GM23338 (cell line): ENCODE data around the gene CHSY1. TPM values are rescaled to one million over a fixed set of nuclear protein-coding genes. Genes with fewer than 3 reads are reported as not detected.

ENCODE experiments used
- polyA plus RNA-seq: library from polyadenylated mRNA; unstranded; fragments of >200 nt; fragmentation: Nextera tagmentation; extraction: Ambion mirVana; gene quantifications from 2 replicates; pipeline ENCODE4 v1.2.1, GENCODE V29; 2016
- total RNA-seq: library from RNA; depleted of rRNA; stranded (reverse); fragments of >200 nt; shearing (Covaris generic); gene quantifications from 2 replicates; pipeline ENCODE4 v1.2.3, GENCODE V29; 2014
- TF ChIP-seq, protein P1 (sequence below): fragments of 250-450 bp; sonication (Bioruptor Pico); IDR thresholded peaks from 2 replicates; pipeline ENCODE4 v1.5.0; 2020; ENCODE audit warnings: mild to moderate bottlenecking, moderate library complexity
- TF ChIP-seq, protein P2 (sequence below), 2 experiments: fragments of 200-600 bp in 1 of 2; sonication (generic) in 1 of 2; conservative IDR thresholded peaks; 2 replicates each; pipeline versions ENCODE4 v1.5.1 to v1.6.1; 2016 to 2017; ENCODE audit warnings: antibody characterized with exemption in 2 of 2, low read depth in 2 of 2, mild to moderate bottlenecking in 2 of 2, moderate library complexity in 1 of 2
- TF ChIP-seq, protein P3 (sequence below): IDR thresholded peaks from one replicate; pipeline ENCODE4 v1.6.1; 2018; ENCODE audit warnings: antibody characterized with exemption; ENCODE audit not compliant: unreplicated experiment

The CHSY1 gene
- total and polyA plus RNA-seq, 2 experiments from 2014 or later: 9.8 to 47.7 TPM

DNA sequence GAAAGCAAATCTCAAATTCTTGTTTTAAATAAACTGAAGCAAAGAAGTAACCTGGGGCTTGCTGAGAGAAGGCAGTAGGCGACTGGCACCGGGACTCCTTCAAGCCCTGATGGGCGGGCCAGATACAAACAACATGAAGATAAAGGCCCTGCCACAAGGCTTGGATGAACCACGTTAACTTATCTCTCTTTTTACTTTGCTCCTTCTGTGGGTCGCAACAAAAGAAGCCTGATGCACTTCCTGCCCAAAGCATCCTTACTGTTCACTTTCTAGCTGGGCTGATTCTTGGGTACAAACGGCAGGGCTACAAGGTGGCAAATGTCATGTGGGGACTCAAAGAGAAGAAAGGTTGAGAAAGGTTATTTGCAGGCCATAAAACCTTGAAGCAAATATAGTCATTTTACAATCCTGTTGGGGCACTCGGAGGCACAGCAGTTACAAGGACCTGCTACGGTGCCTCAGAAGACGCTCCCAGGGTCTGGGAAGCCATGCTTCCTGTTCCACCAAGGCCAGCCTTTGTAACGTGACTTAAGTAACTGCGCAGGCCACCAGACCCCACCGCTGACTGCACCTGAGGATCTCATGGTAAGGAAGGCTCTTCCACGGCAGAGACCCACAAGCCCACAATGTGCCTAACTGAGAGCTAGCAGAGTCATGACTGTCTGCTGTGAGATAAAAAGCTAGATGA is 71.1 kb downstream of the CHSY1 start (continued):
- TF ChIP-seq, protein P1, sequence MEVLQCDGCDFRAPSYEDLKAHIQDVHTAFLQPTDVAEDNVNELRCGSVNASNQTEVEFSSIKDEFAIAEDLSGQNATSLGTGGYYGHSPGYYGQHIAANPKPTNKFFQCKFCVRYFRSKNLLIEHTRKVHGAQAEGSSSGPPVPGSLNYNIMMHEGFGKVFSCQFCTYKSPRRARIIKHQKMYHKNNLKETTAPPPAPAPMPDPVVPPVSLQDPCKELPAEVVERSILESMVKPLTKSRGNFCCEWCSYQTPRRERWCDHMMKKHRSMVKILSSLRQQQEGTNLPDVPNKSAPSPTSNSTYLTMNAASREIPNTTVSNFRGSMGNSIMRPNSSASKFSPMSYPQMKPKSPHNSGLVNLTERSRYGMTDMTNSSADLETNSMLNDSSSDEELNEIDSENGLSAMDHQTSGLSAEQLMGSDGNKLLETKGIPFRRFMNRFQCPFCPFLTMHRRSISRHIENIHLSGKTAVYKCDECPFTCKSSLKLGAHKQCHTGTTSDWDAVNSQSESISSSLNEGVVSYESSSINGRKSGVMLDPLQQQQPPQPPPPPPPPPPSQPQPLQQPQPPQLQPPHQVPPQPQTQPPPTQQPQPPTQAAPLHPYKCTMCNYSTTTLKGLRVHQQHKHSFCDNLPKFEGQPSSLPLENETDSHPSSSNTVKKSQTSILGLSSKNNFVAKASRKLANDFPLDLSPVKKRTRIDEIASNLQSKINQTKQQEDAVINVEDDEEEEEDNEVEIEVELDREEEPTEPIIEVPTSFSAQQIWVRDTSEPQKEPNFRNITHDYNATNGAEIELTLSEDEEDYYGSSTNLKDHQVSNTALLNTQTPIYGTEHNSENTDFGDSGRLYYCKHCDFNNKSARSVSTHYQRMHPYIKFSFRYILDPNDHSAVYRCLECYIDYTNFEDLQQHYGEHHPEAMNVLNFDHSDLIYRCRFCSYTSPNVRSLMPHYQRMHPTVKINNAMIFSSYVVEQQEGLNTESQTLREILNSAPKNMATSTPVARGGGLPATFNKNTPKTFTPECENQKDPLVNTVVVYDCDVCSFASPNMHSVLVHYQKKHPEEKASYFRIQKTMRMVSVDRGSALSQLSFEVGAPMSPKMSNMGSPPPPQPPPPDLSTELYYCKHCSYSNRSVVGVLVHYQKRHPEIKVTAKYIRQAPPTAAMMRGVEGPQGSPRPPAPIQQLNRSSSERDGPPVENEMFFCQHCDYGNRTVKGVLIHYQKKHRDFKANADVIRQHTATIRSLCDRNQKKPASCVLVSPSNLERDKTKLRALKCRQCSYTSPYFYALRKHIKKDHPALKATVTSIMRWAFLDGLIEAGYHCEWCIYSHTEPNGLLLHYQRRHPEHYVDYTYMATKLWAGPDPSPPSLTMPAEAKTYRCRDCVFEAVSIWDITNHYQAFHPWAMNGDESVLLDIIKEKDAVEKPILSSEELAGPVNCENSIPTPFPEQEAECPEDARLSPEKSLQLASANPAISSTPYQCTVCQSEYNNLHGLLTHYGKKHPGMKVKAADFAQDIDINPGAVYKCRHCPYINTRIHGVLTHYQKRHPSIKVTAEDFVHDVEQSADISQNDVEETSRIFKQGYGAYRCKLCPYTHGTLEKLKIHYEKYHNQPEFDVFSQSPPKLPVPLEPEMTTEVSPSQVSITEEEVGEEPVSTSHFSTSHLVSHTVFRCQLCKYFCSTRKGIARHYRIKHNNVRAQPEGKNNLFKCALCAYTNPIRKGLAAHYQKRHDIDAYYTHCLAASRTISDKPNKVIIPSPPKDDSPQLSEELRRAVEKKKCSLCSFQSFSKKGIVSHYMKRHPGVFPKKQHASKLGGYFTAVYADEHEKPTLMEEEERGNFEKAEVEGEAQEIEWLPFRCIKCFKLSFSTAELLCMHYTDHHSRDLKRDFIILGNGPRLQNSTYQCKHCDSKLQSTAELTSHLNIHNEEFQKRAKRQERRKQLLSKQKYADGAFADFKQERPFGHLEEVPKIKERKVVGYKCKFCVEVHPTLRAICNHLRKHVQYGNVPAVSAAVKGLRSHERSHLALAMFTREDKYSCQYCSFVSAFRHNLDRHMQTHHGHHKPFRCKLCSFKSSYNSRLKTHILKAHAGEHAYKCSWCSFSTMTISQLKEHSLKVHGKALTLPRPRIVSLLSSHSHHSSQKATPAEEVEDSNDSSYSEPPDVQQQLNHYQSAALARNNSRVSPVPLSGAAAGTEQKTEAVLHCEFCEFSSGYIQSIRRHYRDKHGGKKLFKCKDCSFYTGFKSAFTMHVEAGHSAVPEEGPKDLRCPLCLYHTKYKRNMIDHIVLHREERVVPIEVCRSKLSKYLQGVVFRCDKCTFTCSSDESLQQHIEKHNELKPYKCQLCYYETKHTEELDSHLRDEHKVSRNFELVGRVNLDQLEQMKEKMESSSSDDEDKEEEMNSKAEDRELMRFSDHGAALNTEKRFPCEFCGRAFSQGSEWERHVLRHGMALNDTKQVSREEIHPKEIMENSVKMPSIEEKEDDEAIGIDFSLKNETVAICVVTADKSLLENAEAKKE: no peak
- TF ChIP-seq, protein P2, sequence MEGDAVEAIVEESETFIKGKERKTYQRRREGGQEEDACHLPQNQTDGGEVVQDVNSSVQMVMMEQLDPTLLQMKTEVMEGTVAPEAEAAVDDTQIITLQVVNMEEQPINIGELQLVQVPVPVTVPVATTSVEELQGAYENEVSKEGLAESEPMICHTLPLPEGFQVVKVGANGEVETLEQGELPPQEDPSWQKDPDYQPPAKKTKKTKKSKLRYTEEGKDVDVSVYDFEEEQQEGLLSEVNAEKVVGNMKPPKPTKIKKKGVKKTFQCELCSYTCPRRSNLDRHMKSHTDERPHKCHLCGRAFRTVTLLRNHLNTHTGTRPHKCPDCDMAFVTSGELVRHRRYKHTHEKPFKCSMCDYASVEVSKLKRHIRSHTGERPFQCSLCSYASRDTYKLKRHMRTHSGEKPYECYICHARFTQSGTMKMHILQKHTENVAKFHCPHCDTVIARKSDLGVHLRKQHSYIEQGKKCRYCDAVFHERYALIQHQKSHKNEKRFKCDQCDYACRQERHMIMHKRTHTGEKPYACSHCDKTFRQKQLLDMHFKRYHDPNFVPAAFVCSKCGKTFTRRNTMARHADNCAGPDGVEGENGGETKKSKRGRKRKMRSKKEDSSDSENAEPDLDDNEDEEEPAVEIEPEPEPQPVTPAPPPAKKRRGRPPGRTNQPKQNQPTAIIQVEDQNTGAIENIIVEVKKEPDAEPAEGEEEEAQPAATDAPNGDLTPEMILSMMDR (conservative IDR thresholded peaks at IDR 0.05; ENCODE audit: low read depth in 2 of 2): no peak
- TF ChIP-seq, protein P3, sequence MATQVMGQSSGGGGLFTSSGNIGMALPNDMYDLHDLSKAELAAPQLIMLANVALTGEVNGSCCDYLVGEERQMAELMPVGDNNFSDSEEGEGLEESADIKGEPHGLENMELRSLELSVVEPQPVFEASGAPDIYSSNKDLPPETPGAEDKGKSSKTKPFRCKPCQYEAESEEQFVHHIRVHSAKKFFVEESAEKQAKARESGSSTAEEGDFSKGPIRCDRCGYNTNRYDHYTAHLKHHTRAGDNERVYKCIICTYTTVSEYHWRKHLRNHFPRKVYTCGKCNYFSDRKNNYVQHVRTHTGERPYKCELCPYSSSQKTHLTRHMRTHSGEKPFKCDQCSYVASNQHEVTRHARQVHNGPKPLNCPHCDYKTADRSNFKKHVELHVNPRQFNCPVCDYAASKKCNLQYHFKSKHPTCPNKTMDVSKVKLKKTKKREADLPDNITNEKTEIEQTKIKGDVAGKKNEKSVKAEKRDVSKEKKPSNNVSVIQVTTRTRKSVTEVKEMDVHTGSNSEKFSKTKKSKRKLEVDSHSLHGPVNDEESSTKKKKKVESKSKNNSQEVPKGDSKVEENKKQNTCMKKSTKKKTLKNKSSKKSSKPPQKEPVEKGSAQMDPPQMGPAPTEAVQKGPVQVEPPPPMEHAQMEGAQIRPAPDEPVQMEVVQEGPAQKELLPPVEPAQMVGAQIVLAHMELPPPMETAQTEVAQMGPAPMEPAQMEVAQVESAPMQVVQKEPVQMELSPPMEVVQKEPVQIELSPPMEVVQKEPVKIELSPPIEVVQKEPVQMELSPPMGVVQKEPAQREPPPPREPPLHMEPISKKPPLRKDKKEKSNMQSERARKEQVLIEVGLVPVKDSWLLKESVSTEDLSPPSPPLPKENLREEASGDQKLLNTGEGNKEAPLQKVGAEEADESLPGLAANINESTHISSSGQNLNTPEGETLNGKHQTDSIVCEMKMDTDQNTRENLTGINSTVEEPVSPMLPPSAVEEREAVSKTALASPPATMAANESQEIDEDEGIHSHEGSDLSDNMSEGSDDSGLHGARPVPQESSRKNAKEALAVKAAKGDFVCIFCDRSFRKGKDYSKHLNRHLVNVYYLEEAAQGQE: no peak
